ENCODE results near the gene SRGAP2.
"Not testable (repeated sequence)": the region's sequence is repeated elsewhere in the genome, so short reads cannot be mapped to it uniquely, and the experiment has no call there.

DNA sequence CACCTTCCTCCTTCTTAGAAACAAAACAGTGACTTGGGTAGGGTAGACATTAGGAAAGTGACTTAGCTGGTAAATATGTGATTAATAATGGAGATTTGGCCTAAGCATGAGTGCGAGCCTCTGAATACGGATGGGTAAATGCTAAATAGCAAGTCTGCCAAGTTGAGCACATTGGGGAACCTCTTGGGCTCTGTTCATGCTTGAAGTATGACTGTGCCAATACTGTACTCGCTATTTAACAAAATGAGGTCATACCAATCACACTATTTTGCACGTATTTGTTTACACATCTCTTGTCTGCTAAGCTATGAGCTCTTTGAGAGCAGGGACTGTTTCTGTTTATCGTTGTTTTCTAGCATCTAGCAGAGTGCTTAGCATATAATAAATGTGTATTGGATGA is 23.5 kb downstream of the SRGAP2 start:
- not testable (repeated sequence) for TF ChIP-seq EZH2 (IDR thresholded peaks at IDR 0.05); POLR2AphosphoS5 (IDR thresholded peaks at IDR 0.05; ENCODE audit: borderline replicate concordance, low read depth, low read length)

All from SK-N-MC (cell line).